NCI-H2029 treated with DMSO at 0.1 percent for 48 hours (cell line): Measurements from ENCODE around the gene HLCS.

Source experiments
- DNase-seq: peaks from one replicate; lab custom pipeline; 2025; lab: John Stamatoyannopoulos, UW

The HLCS gene

GRCh38 chr21:36881228-36881627, 85.2 kb downstream of the HLCS start:
- DNase-seq = no peak

- no peak for DNase-seq
Observed at GRCh38 chr21:36879827-36880226, 86.6 kb downstream of the HLCS start.

- DNase-seq = no peak
Observed at GRCh38 chr21:36877741-36878140, 88.7 kb downstream of the HLCS start.

GRCh38 chr21:36874665-36875064, 91.8 kb downstream of the HLCS start:
- DNase-seq = no peak

- no peak for DNase-seq
Observed at GRCh38 chr21:36873513-36873912, 93.0 kb downstream of the HLCS start.

- no peak for DNase-seq
Observed at GRCh38 chr21:36867291-36867905, 99.1 kb downstream of the HLCS start.

- DNase-seq = no peak
Observed at GRCh38 chr21:36866419-36866818, 100.0 kb downstream of the HLCS start.

GRCh38 chr21:36864974-36865373, 101.5 kb downstream of the HLCS start:
- DNase-seq = no peak

- no peak for DNase-seq
Observed at GRCh38 chr21:36863260-36863659, 103.2 kb downstream of the HLCS start.

- DNase-seq = no peak
Observed at GRCh38 chr21:36861595-36862323, 104.7 kb downstream of the HLCS start.

- no peak for DNase-seq
Observed at GRCh38 chr21:36860736-36861594, 105.5 kb downstream of the HLCS start.

GRCh38 chr21:36859744-36860501, 106.5 kb downstream of the HLCS start:
- DNase-seq = peak; percentile 50

GRCh38 chr21:36858320-36858957, 108.0 kb downstream of the HLCS start:
- DNase-seq = no peak

GRCh38 chr21:36856643-36857042, 109.8 kb downstream of the HLCS start:
- DNase-seq = no peak

GRCh38 chr21:36854391-36854790, 112.1 kb downstream of the HLCS start:
- DNase-seq = no peak

GRCh38 chr21:36852864-36853263, 113.6 kb downstream of the HLCS start:
- no peak for DNase-seq

- no peak for DNase-seq
Observed at GRCh38 chr21:36852293-36852692, 114.2 kb downstream of the HLCS start.

GRCh38 chr21:36851121-36851520, 115.3 kb downstream of the HLCS start:
- DNase-seq = no peak

- DNase-seq = no peak
Observed at GRCh38 chr21:36850372-36850771, 116.1 kb downstream of the HLCS start.

- no peak for DNase-seq
Observed at GRCh38 chr21:36849461-36850105, 116.9 kb downstream of the HLCS start.

- no peak for DNase-seq
Observed at GRCh38 chr21:36848730-36849274, 117.7 kb downstream of the HLCS start.
